Activated gamma-delta T cell (primary cell): ENCODE measurements around the gene SPDYE17.
"Not testable (repeated sequence)": the region's sequence is repeated elsewhere in the genome, so short reads cannot be mapped to it uniquely, and the experiment has no call there.

Experiments
- DNase-seq: peaks from one replicate; lab custom pipeline; 2025; lab: John Stamatoyannopoulos, UW

Gene SPDYE17

DNA sequence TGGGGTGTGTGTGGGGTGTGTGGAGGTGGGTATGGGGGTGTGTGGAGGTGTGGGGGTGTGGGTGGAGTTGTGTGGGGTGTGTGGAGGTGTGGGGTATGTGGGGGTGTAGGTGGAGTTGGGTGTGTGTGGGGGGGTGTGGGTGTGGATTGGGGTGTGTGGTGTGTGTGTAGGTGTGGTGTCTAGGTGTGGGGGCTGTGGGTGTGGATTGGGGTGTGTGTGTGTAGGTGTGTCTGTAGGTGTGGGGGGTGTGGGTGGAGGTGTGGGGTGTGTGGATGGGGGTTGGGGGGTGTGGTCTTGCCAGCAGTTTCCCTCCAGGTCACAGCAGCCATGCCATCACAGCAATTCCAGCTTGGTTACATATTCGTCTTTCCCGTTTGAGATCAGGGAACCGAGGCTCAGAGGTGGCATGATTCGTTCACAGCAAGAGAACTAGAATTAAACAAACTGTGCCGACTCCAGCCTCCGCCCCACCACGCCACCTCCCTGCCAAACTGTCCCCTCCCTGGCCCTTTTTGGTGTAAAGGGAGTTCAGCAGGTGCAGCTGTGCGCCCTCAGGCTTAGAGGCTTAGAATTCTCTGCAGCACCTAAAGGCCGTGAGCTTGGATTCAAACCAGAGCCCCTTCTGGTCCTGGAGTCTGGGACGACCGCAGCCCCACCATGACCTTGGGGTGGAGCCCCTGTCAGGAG is 33.3 kb downstream of the SPDYE17 start:
- DNase-seq, result not testable (repeated sequence)

DNA sequence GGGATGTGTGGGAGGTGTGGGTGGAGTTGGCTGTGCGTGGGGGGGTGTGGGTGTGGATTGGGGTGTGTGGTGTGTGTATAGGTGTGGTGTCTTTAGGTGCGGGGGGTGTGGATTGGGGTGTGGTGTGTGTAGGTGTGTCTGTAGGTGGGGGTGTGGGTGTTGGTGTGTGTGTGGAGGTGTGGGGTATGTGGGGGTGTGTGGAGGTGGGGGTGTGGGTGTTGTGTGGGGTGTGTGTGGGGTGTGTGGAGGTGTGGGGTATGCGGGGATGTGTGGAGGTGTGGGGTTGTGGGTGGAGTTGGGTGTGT is 33.9 kb downstream of the SPDYE17 start:
- no peak for DNase-seq

DNA sequence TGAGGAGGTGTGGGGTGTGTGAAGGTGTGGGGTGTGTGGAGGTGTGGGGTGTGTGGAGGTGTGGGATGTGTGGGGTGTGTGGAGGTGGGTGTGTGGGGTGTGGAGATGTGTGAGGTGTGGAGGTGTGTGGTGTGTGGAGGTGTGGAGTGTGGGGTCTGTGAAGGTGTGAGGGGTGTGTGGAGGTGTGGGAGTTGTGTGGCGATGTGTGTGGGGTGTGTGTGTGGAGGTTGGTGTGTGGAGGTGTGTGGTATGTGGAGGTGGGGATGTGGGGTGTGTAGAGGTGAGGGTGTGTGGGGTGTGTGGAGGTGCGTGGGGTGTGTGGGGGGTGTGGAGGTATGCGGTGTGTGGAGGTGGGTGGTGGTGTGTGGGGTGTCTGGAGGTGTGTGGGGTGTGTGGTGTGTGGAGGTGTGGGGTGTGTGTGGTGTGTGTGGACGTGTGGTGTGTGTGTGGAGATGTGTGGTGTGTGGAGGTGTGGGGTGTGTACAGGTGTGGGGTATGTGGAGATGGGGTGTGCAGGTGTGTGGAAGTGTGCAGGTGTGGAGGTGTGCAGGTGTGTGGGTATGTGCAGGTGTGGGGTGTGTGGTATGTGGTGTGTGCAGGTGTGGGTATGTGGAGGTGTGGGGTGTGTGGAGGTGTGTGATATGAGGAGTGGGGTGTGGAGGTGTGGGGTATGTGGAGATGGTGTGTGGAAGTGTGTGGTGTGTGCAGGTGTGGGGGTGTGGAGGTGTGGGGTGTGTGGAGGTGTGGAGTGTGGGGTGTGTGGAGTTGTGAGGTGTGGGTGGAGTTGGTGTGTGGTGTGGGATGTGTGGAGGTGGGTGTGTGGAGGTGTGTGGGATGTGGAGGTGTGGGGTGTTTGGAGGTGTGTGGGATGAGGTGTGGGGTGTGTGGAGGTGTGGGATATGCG is 34.5 kb downstream of the SPDYE17 start:
- DNase-seq, result no peak

DNA sequence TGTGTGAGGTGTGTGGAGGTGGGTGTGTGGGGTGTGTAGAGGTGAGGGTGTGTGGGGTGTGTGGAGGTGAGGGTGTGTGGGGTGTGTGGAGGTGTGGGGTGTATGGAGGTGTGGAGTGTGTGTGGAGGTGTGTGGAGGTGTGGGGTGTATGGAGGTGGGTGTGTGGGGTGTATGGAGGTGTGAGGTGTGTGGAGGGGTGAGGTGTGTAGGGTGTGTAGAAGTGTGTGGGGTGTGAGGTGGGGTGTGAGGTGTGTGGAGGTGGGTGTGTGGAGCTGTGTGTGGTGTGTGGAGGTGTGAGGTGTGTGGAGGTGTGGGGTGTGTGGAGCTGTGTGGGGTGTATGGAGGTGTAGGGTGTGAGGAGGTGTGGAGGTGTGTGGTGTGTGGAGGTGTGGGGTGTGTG is 35.2 kb downstream of the SPDYE17 start:
- not testable (repeated sequence) for DNase-seq

DNA sequence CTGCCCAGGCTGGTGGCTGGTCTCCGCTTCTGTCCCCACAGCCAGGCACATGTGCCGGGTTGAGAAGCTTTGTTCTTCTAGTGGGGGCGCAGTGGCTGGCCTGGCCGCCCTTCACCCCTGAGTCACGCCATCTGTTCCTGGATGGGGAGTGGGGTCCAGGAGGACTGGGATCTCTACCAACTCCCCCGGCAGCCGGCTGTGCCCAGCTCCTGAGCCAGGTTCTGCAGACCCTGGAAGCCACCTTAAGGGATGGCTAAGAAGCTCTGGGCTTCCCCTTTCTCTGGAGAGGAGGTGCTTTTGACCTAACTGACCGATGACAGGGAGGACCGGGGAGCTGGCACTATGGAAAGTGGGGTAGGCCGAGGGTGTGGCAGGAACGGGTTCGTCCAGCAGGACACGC is 37.9 kb downstream of the SPDYE17 start:
- not testable (repeated sequence) for DNase-seq

DNA sequence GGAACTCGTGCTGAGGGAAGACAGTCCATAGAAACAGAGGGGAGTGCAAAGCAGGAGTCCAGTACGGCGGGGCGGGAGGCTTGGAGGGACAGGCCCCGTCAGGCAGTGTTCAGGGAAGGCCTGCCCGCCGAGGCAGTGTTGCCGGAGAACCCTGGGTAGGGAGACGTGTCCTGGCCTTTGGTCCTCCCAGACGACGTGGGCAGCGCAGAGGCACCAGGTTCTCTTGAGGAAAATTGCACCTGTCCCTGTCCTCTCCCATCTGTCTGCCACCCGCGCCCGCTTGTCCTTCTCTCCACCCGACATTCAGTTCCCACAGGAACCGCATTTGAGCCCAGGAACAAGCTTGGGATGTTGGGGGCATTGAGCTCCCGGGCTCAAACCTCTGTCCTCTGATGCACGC is 38.3 kb downstream of the SPDYE17 start:
- not testable (repeated sequence) for DNase-seq

DNA sequence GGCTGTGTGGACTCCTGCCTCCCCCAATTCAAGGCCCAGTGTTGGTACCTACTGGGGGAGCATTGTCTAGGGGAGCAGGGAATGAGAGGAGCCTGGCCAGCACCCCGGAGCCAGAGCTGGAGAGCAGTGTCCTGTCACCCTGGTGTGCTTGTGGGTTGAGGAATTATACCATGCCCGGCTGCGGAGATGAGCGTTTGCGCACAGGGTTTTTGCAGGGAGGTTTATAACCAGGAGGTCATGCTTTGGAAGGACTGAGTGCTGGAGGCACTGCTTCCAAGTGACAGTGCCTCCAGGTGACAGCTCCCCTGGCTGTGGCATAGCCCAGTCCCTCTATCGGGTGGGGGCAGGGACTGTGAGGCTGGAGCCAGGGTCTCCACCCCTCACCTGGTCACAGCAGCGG is 39.3 kb downstream of the SPDYE17 start:
- DNase-seq, result not testable (repeated sequence)

DNA sequence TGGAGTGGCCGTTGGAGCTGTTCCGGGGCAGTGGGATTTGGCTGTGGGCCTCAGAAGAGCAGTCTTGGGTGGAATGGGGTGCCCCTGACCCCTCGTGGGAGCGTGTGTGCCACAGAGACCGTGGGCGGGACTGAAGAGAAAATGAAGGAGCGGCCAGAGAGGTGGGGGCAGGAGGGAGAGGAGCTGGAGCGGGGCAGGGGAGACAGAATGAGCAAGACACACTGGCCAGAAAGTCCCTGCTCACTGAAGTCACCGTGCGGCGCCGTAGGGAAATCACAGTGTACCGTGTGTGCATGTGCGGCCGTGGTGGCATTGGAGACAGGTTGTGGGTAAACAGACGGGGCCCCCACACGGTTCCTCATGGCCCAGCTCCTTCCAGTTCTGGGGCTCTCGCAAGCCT is 40.0 kb downstream of the SPDYE17 start:
- not testable (repeated sequence) for DNase-seq

DNA sequence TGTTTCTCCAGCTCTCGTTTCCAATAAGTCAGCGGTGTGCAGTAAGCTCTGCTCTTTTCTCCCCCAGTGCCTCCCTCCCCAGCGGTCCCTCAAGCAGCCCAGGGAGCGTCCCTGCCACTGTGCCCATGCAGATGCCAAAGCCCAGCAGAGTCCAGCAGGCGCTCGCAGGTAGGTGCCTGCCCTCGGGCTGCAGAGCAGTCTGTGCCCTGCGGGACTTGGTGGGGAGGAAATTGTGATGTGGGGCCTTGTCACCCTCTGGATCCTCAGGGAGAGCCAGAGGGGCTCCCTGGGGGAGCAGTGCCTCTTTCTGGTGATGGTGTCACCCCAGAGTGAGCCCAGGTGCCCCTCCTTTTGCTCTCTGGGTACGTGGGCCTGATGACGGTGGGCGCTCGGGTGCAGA is 42.0 kb downstream of the SPDYE17 start:
- DNase-seq, result not testable (repeated sequence)

DNA sequence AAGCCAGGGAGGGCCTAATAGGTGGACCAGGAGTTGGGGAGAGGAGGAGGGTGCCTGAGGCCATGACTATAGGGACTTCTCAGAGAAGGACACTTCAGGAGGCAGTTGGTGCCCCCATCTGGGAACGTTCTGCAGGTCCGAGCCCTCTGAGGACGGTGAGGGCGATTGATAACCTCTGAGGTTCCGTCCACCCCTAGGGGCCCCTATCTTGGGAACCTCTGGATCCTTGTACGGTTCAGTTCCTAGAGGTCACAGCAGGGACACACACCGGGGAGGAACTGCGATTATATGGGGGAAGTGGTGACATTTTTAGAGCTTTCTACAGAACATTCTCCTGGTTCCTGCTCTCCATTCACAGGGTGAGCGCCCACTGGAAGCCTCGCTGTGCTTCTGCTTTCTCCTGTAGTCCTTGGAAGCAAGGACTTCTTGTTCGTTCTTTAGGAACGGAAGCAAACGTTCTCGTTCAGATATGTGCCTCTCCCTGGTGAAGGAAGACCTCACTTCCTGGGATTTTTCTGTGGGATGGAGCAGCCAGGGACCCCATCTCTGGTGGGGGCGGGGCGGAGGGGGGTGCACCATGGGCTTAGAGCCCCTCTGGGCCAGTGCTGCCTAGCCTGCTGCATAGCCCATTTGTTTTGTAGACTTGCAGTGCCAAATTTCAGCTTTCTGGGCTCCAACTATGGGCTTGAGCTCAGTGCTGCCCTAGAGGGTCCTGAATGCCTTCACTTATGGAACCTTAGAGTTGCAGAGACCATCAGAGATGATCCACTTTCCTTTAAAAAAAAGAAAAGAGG is 46.0 kb downstream of the SPDYE17 start:
- not testable (repeated sequence) for DNase-seq

DNA sequence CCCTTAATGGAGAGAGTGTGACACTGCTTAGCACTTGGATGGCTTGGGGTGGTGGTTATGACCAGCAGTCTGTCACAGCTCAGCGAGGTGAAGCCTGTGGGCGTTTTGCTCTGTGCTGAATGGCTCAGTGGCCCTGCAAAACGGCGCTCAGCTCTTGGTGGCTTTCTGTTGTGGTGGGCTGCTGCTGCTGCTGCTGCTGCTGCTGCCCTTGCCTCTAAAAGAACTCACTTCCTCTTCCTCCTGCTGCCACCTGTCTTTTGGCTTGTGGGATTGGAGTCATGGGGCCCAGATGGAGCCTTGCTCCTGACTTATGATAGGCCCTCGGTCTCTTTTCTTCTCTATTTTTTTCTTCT is 47.4 kb downstream of the SPDYE17 start:
- DNase-seq, result not testable (repeated sequence)

DNA sequence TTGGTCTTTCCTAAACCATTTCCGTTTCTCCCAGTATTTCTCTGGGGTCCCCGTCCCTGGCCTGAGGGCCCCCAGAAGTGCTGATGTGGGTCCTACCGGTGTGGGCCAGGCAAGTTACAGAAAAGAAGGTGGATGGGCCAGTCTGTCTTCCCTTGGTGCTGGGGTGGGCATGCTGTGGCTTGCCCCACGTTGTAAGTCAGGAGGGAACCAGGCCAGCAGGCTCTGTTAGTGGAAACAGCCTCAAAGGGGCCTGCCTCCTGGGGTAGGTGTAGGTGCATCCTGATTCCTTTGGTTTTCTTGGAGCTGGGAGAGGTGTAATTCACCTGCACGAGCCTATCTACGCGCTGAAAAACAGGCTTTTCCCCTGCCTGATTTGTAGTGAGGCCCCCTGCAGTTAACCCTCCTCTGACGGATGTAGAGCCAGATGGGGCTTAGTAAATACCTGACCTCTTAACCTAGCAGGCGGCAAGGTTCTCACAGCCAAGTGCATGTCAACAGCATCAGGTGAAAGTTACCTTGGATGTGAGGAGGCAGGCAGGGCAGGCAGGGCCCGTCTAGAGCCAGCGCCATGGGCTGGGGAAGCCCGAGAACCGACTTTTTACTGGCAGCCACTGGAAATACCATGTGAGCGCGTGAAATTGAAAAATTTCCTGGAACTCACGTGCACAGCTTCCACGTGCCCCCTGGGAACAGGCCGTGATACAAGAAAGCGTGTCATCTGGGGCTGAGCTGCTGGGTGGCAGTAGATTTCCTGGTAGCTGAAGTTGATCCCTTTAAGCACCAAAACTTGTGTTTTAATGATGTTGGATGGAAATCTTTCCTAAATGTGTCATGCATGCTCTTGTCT is 48.0 kb downstream of the SPDYE17 start:
- DNase-seq, result not testable (repeated sequence)

DNA sequence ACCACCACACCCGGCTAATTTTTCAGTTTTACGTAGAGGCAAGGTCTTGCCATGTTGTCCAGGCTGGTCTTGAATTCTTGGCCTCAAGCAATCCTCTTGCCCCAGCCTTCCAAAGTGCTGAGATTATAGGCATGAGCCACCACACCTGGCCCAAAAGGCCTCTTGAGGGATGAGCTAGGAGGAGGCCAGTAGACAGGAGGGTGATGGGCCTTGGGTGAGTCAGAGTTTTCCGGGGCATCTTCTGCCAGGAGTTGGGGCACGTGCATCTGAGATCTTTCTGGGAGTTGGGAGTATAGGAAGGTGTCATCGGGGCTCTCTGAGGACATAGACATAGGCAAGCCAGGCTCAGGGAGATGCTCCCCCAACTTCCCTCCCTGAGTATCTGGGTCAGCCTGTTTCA is 48.8 kb downstream of the SPDYE17 start:
- DNase-seq, result not testable (repeated sequence)

DNA sequence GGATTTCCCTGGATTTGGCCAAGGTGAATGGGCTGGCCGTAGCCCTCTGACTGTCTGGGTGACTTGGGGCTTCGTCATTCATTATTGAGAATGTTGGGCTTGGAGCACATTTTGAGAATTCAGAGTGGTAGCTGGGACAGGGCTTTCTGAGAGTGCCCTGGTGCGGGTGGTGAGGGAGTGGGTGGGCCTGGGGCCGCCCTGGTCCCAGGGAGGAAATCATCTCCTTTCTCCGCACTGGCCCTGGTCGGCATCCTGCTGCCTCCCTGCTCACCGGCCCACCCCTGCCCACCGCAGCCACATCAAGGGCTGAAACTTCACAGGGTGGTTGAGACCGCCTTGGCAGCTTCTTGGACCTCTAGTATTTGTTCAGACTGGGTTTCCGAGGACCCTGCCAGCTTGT is 49.7 kb downstream of the SPDYE17 start:
- DNase-seq, result not testable (repeated sequence)

DNA sequence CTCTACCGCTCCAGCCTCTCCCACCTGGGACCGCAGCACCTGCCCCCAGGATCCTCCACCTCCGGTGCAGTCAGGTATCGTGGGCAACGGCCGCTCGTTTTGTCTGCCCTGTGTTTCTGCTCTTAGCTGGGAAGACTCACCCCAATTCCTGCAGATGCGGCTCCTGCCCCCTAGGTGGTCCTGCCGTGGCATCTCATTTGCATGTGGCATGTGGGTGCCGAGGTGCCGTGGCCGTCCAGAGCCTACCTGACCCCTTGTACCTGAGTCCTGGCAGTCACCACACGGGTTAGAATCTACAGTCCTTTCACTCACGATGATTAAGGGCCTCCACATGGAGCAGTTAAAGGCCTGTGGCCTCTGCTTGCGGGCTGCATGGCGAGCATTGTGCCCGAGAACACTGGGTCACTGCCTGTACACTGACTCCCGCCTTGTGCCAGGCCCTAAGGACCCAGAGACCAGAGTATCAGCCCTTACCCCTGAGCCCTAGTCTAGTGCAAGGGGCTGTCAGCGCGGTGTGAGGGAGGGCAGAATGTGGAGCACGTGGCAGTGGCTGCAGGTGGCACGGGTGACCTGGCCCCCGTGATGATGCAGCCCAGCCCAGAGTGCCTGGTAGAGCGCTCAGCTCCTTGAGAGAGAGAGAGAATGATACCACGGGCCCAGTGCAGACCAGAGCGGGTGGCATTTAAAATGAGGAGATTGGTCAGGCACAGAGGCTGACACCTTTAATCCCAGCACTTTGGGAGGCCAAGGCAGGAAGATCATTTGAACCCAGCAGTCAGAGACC is 50.8 kb downstream of the SPDYE17 start:
- not testable (repeated sequence) for DNase-seq

DNA sequence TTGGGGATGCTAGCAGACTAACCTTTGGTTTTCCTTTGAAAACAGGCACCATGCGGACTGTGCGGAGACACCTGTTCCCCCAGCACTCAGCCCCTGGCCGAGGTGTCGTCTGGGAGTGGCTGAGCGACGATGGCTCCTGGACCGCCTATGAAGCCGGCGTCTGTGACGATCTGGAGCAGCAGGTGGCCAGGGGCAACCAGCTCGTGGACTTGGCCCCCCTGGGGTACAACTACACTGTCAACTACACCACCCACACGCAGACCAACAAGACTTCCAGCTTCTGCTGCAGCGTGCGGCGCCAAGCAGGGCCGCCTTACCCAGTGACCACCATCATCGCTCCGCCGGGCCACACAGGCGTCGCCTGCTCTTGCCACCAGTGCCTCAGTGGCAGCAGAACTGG is 51.6 kb downstream of the SPDYE17 start:
- DNase-seq, result not testable (repeated sequence)

DNA sequence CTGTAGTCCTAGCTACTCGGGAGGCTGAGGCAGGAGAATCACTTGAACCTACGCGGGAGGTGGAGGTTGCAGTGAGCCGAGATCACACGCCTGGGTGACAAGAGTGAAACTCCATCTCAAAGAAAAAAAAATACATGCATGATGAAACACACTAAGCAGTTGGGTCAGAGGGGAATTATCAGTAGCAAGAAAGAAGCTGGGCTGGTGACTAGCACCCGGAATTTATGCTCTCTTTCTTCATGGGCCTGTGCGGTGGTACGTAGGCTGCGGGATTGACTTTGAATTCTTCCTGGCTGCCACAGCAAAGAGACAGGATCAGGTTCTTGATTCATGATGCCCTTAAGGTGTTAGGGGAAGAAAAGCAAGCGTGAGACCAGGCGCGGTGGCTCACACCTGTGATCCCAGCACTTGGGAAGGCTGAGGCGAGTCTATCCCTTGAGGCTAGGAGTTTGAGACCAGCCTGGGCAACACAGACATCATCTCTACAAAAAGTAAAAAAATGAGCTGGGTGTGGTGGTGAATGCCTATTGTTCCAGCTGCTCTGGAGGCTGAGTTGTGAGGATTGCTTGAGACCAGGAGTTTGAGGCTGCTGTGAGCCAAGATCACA is 54.3 kb downstream of the SPDYE17 start:
- not testable (repeated sequence) for DNase-seq

DNA sequence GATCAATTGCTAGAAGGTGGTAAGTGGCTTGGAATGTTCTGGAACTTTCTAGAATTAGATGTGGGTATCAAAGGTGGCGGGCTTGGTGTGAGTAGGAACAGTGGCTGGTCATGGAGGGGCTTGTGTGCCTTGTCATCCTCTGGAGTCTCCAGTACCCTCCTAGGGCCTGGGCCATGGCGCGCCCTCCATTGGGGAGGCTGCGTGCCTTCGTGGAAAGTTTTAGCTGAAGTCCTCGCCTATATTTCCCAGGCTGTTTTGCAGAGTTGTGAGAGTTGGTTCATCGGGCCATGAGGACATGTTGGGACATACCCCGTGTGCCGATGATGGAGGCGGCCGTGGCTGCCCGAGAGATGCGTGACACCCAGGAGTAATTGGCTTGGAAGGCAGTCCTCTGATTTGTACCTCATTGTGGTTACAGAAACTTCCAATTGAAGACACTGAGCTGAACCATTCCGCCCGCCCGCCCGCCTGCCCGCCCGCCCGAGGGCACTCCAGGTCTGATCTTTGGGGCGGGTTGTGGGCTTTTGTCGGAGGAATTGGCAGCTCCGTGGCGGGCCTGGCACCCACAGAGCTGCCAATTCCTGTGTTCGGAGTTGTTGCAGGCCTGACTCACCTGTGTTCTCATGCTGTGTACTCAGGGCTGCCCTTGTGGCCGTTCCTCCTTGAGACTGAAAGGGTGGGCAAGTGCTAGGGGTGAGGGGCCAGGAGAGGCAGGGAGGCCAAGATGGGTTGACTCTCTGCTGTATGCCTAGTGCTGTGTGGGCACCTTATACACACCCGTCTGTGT is 57.2 kb downstream of the SPDYE17 start:
- not testable (repeated sequence) for DNase-seq

DNA sequence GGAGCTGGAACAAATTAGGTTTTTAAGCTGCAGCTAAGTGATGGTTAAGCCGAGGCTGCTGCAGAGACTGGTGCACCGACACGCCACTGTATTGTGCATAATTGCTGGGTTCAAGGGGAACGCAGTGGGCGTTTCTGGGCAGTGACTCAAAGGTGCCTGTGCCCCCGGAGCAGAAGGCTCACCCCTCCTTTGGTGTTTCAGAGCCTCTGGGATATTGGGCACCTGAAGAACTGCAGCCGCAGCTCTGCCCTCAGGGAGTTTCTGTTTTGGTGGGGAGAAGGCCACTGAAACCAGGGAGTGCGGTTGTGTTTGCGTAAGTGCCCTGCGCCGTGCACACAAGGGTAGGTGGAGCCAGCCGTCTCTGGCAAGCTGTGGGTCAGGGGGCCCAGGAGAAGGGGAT is 57.8 kb downstream of the SPDYE17 start:
- not testable (repeated sequence) for DNase-seq
